Muscle of arm (tissue), 12 donors: Measurements from ENCODE around the gene KCNQ1. TPM values are rescaled to one million over a fixed set of nuclear protein-coding genes. Genes with fewer than 3 reads are reported as not detected.

Source experiments
- DNase-seq: peaks from one replicate; pipeline ENCODE4 v3.0.0-alpha.2; 2013
- polyA plus RNA-seq, 12 donors: library from polyadenylated mRNA; unstranded; fragments of 120-200 nt; gene quantifications; one replicate each; pipeline ENCODE4 v1.2.1, GENCODE V29; 2013; ENCODE audit not compliant: insufficient read length in 12 of 12

The KCNQ1 gene
- polyA plus RNA-seq, 12 donors: 1.3 to 2.5 (median 2.0) TPM; not detected in 2

- no peak for DNase-seq
Observed at GRCh38 chr11:2818021-2818420, 373.2 kb downstream of the KCNQ1 start.

- no peak for DNase-seq
Observed at GRCh38 chr11:2818503-2818902, 373.7 kb downstream of the KCNQ1 start.

- no peak for DNase-seq
Observed at GRCh38 chr11:2819316-2819715, 374.5 kb downstream of the KCNQ1 start.

- no peak for DNase-seq
Observed at GRCh38 chr11:2820976-2821375, 376.2 kb downstream of the KCNQ1 start.

- DNase-seq: no peak
Observed at GRCh38 chr11:2821891-2822290, 377.1 kb downstream of the KCNQ1 start.

GRCh38 chr11:2824851-2825250, 380.0 kb downstream of the KCNQ1 start:
- no peak for DNase-seq

GRCh38 chr11:2825261-2825888, 380.6 kb downstream of the KCNQ1 start:
- DNase-seq: peak; percentile 54

GRCh38 chr11:2825889-2826678, 381.3 kb downstream of the KCNQ1 start:
- DNase-seq: peak; percentile 83

GRCh38 chr11:2826679-2827056, 381.9 kb downstream of the KCNQ1 start:
- no peak for DNase-seq

- DNase-seq: no peak
Observed at GRCh38 chr11:2827256-2827655, 382.4 kb downstream of the KCNQ1 start.

- no peak for DNase-seq
Observed at GRCh38 chr11:2827792-2828191, 383.0 kb downstream of the KCNQ1 start.

- no peak for DNase-seq
Observed at GRCh38 chr11:2828585-2829330, 383.9 kb downstream of the KCNQ1 start.

- no peak for DNase-seq
Observed at GRCh38 chr11:2830030-2830812, 385.4 kb downstream of the KCNQ1 start.

- no peak for DNase-seq
Observed at GRCh38 chr11:2830886-2831285, 386.1 kb downstream of the KCNQ1 start.

GRCh38 chr11:2831781-2832532, 387.1 kb downstream of the KCNQ1 start:
- DNase-seq: no peak

- no peak for DNase-seq
Observed at GRCh38 chr11:2832533-2833020, 387.8 kb downstream of the KCNQ1 start.

- no peak for DNase-seq
Observed at GRCh38 chr11:2833051-2833715, 388.4 kb downstream of the KCNQ1 start.

- no peak for DNase-seq
Observed at GRCh38 chr11:2833716-2834502, 389.1 kb downstream of the KCNQ1 start.

GRCh38 chr11:2834503-2835273, 389.9 kb downstream of the KCNQ1 start:
- DNase-seq: no peak
